Non-pigmented ciliary epithelial cell (primary cell): Measurements from ENCODE around the gene RRN3.
"Not testable (repeated sequence)": the region's sequence is repeated elsewhere in the genome, so short reads cannot be mapped to it uniquely, and the experiment has no call there.

Experiments
- DNase-seq: peaks from one replicate; pipeline ENCODE4 v3.0.0-alpha.2; 2010; ENCODE audit warnings: low read depth

The RRN3 gene

GRCh38 chr16:15027503-15028344 lies 66.3 kb downstream of the RRN3 start:
- DNase-seq: not testable (repeated sequence)

GRCh38 chr16:15027051-15027450 lies 67.0 kb downstream of the RRN3 start:
- DNase-seq: not testable (repeated sequence)

GRCh38 chr16:15025234-15025951 lies 68.7 kb downstream of the RRN3 start:
- not testable (repeated sequence) for DNase-seq

GRCh38 chr16:15024858-15025199 lies 69.2 kb downstream of the RRN3 start:
- not testable (repeated sequence) for DNase-seq

- not testable (repeated sequence) for DNase-seq
These were observed 70.5 kb downstream of the RRN3 start for GRCh38 chr16:15023381-15024077.

GRCh38 chr16:15022194-15022593 lies 71.9 kb downstream of the RRN3 start:
- DNase-seq: not testable (repeated sequence)

GRCh38 chr16:15021429-15021828 lies 72.6 kb downstream of the RRN3 start:
- not testable (repeated sequence) for DNase-seq

GRCh38 chr16:15016951-15017580 lies 77.0 kb downstream of the RRN3 start:
- not testable (repeated sequence) for DNase-seq

- not testable (repeated sequence) for DNase-seq
These were observed 77.7 kb downstream of the RRN3 start for GRCh38 chr16:15016354-15016753.

- not testable (repeated sequence) for DNase-seq
These were observed 78.4 kb downstream of the RRN3 start for GRCh38 chr16:15015671-15016070.

GRCh38 chr16:15012941-15013340 lies 81.1 kb downstream of the RRN3 start:
- DNase-seq: not testable (repeated sequence)
